SU-DHL-6 (cell line): Measurements from ENCODE around the gene GRM7.

Experiments used
- H2AFZ ChIP-seq: fragments of 200-600 bp; sonication (generic); 2 replicates; pipeline ENCODE4 v1.6.1; 2014; ENCODE audit warnings: low read depth, mild to moderate bottlenecking, moderate library complexity, mixed read lengths, antibody characterized with exemption, low read length; ENCODE audit not compliant: severe bottlenecking
- H3F3A ChIP-seq: fragments of 200-600 bp; shearing (Covaris generic); 2 replicates; pipeline ENCODE4 v1.6.0; 2016; ENCODE audit warnings: antibody characterized with exemption, mild to moderate bottlenecking; ENCODE audit not compliant: insufficient read depth
- H3K27ac ChIP-seq: fragments of 200-600 bp; sonication (generic); 2 replicates; pipeline ENCODE4 v1.5.1; 2016; ENCODE audit warnings: low read depth, mild to moderate bottlenecking, low read length, moderate library complexity, mixed read lengths
- H3K27me3 ChIP-seq: fragments of 200-600 bp; sonication (generic), shearing (Covaris generic); 2 replicates; pipeline ENCODE4 v1.6.0; 2014; ENCODE audit warnings: mild to moderate bottlenecking, low read length
- H3K36me3 ChIP-seq: fragments of 200-600 bp; sonication (generic); 2 replicates; pipeline ENCODE4 v1.6.1; 2014; ENCODE audit warnings: mild to moderate bottlenecking, low read length, mixed read lengths
- H3K4me2 ChIP-seq: fragments of 300-600, 200-600 bp; shearing (Covaris generic), sonication (generic); 2 replicates; pipeline ENCODE4 v1.6.0; 2014; ENCODE audit warnings: low read length, low read depth, mild to moderate bottlenecking; ENCODE audit not compliant: poor library complexity, severe bottlenecking
- H3K4me3 ChIP-seq: fragments of 200-600 bp; sonication (generic); 2 replicates; pipeline ENCODE4 v1.5.1; 2014; ENCODE audit warnings: antibody characterized with exemption, low read length, mild to moderate bottlenecking, mixed read lengths; ENCODE audit not compliant: insufficient read depth, poor library complexity, severe bottlenecking
- H3K79me2 ChIP-seq: fragments of 200-600 bp; sonication (generic); 2 replicates; pipeline ENCODE4 v1.6.1; 2014; ENCODE audit warnings: mild to moderate bottlenecking, low read length, moderate library complexity; ENCODE audit not compliant: insufficient read depth
- H3K9ac ChIP-seq: fragments of 200-600 bp; sonication (generic); 2 replicates; pipeline ENCODE4 v1.7.0; 2014; ENCODE audit warnings: mild to moderate bottlenecking, low read length
- H3K9me2 ChIP-seq: fragments of 200-600 bp; sonication (generic); replicated peaks from 2 replicates; pipeline ENCODE4 v1.6.1; 2014; ENCODE audit warnings: low read length; ENCODE audit not compliant: insufficient read depth
- H3K9me3 ChIP-seq: fragments of 200-600 bp; sonication (generic); 2 replicates; pipeline ENCODE4 v1.6.1; 2014; ENCODE audit warnings: low read length, mixed read lengths; ENCODE audit not compliant: insufficient read depth
- H4K20me1 ChIP-seq: fragments of 200-600 bp; sonication (generic); 2 replicates; pipeline ENCODE4 v1.6.1; 2014; ENCODE audit warnings: low read depth, mild to moderate bottlenecking, antibody characterized with exemption, low read length, moderate library complexity, mixed read lengths
- EZH2phosphoT487 ChIP-seq: fragments of 200-600 bp; sonication (generic), shearing (Covaris generic); conservative IDR thresholded peaks from 2 replicates; pipeline ENCODE4 v1.6.1; 2018; ENCODE audit warnings: mild to moderate bottlenecking, antibody characterized with exemption, low read length, moderate library complexity, mixed read lengths
- TF ChIP-seq, protein P1 (sequence below): fragments of 200-600 bp; sonication (generic); IDR thresholded peaks from one replicate; pipeline ENCODE4 v1.5.1; 2017; ENCODE audit warnings: antibody characterized with exemption, mild to moderate bottlenecking, low read length, moderate library complexity; ENCODE audit not compliant: insufficient read depth, poor library complexity, severe bottlenecking

The GRM7 gene

DNA sequence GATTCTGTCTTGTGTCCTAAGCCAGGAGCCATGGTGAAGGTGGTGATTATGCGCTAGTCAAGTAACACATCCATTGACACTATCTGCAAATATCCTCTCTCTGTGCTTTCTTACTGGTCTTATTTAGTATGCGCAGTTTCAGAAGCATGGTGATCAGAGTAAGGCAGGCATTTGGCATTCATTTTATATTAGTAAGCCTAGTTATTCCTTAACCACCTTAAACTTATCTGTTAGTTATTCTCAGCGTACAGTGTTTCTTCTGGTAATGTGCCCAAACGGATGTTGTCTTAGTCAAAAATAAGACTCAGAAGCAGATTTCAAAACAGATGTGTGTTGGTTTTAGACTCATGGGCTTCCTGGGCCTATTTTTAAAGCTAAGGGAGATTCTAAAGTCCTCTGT is 329.2 kb downstream of the GRM7 start:
- Histone ChIP-seq H2AFZ (no peak overlapping the region), H4K20me1 (no peaks in the 10 kb centered on the region), H3K27ac (no peak overlapping the region), H3K9me2 (0 out of 2 replicates have a peak, but pooled peaks cover 3% of the 10 kb centered on the region), H3K27me3 (no peaks in the 10 kb centered on the region), H3K9me3 (no peaks in the 10 kb centered on the region), H3K36me3 (no peaks in the 10 kb centered on the region), H3K79me2 (no peaks in the 10 kb centered on the region), H3K4me3 (no peak overlapping the region), H3F3A (no peaks in the 10 kb centered on the region), H3K4me2 (no peak overlapping the region), H3K9ac (no peak overlapping the region)
- TF ChIP-seq, protein P1, sequence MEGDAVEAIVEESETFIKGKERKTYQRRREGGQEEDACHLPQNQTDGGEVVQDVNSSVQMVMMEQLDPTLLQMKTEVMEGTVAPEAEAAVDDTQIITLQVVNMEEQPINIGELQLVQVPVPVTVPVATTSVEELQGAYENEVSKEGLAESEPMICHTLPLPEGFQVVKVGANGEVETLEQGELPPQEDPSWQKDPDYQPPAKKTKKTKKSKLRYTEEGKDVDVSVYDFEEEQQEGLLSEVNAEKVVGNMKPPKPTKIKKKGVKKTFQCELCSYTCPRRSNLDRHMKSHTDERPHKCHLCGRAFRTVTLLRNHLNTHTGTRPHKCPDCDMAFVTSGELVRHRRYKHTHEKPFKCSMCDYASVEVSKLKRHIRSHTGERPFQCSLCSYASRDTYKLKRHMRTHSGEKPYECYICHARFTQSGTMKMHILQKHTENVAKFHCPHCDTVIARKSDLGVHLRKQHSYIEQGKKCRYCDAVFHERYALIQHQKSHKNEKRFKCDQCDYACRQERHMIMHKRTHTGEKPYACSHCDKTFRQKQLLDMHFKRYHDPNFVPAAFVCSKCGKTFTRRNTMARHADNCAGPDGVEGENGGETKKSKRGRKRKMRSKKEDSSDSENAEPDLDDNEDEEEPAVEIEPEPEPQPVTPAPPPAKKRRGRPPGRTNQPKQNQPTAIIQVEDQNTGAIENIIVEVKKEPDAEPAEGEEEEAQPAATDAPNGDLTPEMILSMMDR, result no peak
- no peak for TF ChIP-seq EZH2phosphoT487

DNA sequence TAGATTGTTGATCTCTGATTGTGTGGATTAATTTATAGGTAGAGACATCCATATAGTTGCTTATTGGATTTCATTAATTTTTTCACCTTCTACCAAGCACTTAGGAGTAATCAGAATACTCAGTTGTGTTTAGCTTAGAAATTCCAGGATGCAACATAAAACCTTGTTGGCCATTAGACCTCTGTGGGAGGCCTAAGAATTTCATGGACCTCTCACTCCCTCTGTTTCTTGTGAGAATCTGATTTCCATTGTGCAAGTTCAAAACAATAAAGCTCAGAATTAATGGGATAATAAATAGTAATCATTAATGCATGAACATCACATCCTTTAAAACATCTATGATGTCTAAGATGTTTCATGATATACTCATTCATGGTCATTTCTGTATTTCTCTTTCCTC is 332.4 kb downstream of the GRM7 start:
- no peaks in the 10 kb centered on the region for H3K79me2 ChIP-seq
- TF ChIP-seq, protein P1, result no peak
- TF ChIP-seq EZH2phosphoT487, result no peak
- no peaks in the 10 kb centered on the region for H3K9me3 ChIP-seq
- H3K9me2 ChIP-seq, result 0 out of 2 replicates have a peak, but pooled peaks cover 3% of the 10 kb centered on the region
- no peak overlapping the region for H3K27ac ChIP-seq
- no peaks in the 10 kb centered on the region for H3F3A ChIP-seq
- H2AFZ ChIP-seq, result no peak overlapping the region
- H3K27me3 ChIP-seq, result no peaks in the 10 kb centered on the region
- no peak overlapping the region for H3K4me2 ChIP-seq
- no peaks in the 10 kb centered on the region for H4K20me1 ChIP-seq
- H3K4me3 ChIP-seq, result no peak overlapping the region
- H3K36me3 ChIP-seq, result no peaks in the 10 kb centered on the region
- no peak overlapping the region for H3K9ac ChIP-seq

DNA sequence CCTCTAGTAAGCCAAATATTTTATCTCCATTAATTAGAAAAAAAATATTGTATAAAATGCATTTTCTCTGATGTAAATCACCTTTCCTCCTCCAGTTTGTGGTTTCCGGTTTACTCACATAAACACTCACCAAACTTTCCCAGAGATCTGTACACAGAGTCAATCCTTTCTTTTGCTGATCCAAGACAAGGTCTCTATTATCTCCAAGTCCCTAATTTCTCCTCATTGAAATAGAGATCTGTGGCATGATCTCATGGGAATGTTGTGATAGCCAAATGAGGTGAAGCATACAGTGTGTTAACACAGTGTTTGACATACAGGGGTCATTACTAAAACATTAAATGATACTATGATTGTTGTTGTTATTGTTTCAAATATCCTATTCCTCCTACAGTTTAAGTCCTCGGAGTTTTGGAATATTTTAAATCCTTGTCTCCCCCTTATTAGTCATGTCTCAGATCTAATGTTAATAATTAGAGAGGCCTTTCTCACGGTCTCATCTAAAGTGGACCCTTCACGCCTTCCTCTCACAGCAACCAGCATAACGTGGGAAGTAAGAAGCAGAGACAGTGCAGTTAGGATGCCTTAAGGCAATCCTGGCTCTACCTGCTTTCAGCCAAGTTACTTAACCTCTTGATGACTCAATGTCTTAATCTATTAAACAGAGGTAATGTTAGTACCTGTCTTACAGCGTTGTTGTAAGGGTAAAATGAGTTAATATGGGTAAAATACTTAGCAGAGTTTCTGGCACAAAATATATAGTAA is 333.3 kb downstream of the GRM7 start:
- Histone ChIP-seq H2AFZ (no peak overlapping the region), H3K9ac (no peak overlapping the region), H3K79me2 (no peaks in the 10 kb centered on the region), H3F3A (no peaks in the 10 kb centered on the region), H3K4me3 (no peak overlapping the region), H3K27me3 (no peaks in the 10 kb centered on the region), H3K27ac (no peak overlapping the region), H3K9me2 (0 out of 2 replicates have a peak, but pooled peaks cover 3% of the 10 kb centered on the region), H3K4me2 (no peak overlapping the region), H3K36me3 (no peaks in the 10 kb centered on the region), H3K9me3 (no peaks in the 10 kb centered on the region), H4K20me1 (no peaks in the 10 kb centered on the region)
- TF ChIP-seq EZH2phosphoT487, result no peak
- TF ChIP-seq, protein P1, result no peak
